ENCODE data around the gene SPRR2F.

DNA sequence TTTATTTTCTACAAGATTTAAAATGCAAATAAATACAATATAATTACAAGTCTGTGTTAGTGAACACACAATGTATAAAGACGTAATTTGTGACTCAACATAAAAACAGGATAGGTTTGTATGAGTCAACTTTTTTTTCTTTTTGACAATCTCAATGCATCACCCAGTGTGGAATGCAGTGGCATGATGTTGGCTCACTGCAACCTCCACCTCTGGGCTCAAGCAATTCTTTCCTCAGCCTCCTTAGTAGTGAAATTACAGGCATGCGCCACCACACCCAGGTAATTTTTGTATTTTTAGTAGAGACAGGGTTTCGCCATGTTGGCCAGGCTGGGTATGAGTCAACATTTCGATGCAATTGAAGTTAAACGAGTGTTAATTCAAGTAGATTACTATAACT lies 13.1 kb downstream of the SPRR2F start:
- no peak for TF ChIP-seq EP300 (IDR thresholded peaks at IDR 0.05)
- TF ChIP-seq CTCF (IDR thresholded peaks at IDR 0.05) = no peak
- no peak for TF ChIP-seq POLR2A (IDR thresholded peaks at IDR 0.05)
- TF ChIP-seq POLR2AphosphoS5 (IDR thresholded peaks at IDR 0.05) = no peak

Data from gastroesophageal sphincter (tissue), 3 donors.